GM19193 (cell line): ENCODE data around the gene MDK.
A peak's percentile ranks its signal among the peaks of the same experiment; 100 is the strongest.

Experiments used
- POLR2A ChIP-seq: IDR thresholded peaks from 4 replicates; pipeline ENCODE4 v1.6.1; 2011; ENCODE audit not compliant: insufficient read depth, insufficient read length; ENCODE audit errors: extremely low read depth

The MDK gene

DNA sequence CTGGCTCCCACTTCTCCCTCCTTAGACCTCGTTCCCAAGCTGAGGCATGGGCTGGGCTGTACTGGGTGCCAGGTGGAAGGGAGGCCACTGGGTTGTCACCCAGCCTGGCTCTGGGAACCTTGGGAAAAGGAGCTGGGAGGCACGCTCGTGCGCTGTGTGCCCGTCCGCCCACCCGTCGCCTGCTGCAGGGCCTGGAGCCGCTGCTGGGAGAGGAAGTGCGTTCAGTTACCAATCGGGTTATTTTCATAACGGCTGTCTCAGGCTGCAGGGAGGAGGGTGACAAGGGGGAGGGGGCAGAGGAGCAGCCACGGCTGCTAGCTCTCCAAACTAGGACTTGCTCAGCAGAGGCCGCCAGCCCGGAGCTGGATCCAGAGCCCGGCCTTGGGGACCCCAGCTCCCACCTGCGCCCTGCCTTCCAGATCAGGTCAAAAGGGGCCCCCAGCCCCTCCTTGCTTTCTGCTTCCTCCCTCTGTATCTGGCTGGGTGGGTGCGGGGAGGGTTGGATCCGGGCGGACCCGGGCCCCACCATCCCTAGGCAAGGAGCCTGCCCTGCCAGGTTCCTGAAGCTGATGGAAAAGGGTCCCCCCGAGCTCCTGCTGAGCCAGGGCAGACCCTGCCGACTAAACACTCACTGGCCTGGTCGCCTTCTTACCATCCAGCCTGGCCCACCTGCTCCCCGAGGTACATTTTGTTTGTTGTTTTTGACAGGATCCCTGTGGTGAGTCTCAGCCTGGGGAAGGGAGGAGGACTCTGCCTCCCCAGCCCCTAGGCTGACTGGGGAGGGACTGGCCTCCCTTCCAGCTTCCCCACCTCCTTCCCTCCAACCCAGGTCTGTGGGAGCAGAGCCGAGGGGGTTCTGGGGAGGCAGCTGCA is 19.9 kb upstream of the MDK start:
- peak; percentile 67 for TF ChIP-seq POLR2A

DNA sequence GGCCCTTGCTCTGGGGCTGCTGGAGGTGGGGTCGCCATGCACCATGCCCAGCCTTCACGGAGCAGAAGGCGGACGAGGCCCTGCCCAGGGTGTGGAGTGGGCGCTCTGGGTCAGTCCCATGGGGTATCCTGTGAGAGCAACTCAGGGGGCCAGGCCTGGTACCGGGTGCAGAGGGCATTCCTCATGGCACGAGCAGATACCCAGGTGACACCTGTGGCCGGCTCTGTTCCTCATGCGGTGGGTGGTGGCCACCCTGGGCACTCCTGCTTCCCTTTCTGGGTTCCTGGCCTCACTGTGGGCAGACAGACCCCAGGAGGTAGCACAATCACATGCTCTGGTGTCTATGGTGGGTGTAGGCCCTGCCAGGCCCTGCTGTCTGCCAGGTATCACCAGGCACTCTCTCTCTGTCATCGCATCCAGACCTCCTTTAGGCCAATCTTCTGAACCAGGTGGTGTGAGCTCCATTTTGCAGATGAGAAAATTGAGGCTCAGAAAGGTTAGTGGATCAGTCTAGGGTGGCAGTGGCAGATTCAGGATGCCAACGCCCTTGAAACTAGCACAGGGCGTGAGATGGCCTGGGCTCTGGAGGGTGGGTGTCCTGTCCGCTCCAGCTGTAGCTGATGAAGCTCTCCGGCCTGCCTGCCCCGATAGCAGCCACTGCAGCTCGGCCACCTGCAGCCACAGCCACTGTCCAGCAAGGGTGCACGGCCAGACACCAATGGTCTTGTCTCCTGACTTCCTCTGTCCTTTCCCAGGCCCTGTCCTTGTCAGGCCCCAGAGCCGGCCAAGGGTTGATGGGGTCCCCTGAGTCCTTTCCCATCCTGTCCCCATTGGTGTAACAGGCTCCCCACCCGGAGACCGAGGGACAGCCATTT is 19.1 kb upstream of the MDK start:
- no peak for TF ChIP-seq POLR2A

GRCh38 chr11:46363031-46363407 is 18.4 kb upstream of the MDK start:
- no peak for TF ChIP-seq POLR2A

DNA sequence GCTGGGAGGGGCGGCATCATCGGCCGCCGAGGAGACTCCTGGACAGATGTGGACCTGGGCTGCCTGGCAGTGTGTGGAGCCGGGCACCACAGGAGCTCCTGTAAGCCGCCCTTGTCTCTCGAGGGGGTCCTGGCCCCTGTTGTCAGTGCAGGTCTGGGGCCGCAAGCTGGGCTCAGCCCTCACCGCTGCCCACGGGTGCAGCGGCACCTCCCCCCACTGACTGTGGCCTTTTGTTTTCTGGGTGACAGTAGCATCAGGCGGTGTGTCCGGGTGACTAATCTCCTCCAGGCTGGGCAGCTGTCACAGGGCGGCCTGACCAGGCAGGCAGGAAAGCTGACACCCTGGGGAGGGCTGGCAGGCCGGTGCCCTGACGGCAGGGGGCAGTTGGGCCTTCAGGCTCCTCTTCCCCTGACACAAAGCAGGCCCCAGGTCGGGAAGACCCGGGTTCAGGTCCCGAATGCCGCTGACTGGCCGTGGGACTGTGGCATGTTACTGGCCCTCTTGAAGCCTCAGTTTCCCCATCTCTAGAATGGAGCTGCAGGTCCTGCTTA is 17.9 kb upstream of the MDK start:
- TF ChIP-seq POLR2A, result no peak

- no peak for TF ChIP-seq POLR2A
Observed at GRCh38 chr11:46364056-46364455, 17.4 kb upstream of the MDK start.

DNA sequence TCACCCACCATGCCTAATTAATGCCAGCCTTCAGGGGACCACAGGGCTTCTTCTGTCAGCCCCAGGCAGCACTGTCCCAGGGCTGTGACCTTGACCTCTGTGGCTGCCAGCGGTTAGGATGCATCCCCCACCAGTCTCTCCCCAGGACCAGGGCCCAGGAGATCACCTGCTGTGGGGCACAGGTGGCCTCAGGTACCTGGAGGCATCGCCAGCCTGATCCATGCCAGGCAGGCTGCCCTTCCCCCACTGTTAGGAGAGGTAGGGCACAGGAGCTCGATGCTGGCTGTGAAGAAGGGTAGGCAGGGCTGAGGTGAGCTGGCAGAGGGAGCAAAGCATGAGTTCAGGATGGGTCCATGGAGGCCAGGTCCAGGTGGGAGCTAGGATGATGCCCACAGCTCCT is 16.7 kb upstream of the MDK start:
- no peak for TF ChIP-seq POLR2A

GRCh38 chr11:46366260-46366659 is 15.2 kb upstream of the MDK start:
- TF ChIP-seq POLR2A, result no peak

GRCh38 chr11:46366661-46367161 is 14.8 kb upstream of the MDK start:
- no peak for TF ChIP-seq POLR2A

DNA sequence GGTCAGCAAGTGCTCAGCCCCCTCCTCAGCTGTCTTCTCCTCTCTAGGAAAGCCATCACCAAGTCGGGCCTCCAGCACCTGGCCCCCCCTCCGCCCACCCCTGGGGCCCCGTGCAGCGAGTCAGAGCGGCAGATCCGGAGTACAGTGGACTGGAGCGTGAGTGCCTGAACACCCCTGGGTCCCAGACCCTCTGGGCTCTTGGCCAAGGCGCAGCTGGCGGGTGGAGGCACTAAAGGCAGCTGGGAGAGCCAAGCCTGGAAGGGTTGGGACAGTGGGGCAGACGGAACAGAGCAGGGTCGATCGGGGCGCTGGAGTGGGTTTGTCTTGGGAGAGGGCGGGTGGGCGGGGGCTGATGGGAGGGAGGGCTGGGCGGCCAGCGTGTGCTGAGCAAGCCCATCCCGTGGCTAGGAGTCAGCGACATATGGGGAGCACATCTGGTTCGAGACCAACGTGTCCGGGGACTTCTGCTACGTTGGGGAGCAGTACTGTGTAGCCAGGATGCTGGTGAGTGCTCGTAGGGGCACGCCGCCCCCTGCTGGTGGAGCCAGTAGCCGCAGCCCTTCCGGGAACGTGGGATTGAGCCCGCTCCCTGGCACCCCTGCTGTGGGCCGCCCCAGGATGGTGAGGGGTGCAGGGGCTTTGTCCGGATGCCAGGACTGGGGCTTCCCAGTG is 14.1 kb upstream of the MDK start:
- TF ChIP-seq POLR2A, result no peak

- no peak for TF ChIP-seq POLR2A
Observed at GRCh38 chr11:46367916-46368267, 13.6 kb upstream of the MDK start.

GRCh38 chr11:46369458-46370152 is 11.9 kb upstream of the MDK start:
- TF ChIP-seq POLR2A, result peak; percentile 13

GRCh38 chr11:46370253-46370652 is 11.2 kb upstream of the MDK start:
- TF ChIP-seq POLR2A, result no peak

DNA sequence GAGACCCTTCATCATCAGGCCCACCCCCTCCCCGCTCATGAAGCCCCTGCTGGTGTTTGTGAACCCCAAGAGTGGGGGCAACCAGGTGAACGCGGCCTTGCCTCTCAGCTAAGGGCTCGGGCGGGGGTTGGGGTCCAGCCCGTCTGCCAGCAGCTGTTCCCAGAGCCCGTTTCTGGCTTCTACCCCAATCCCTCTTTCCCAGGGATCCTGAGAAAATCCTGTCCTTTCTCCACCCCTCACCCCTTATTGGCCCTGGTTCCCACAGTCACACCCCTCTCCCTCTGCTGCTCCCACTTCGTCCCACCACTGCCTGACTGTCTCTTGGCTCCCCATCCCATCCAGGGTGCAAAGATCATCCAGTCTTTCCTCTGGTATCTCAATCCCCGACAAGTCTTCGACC is 9.4 kb upstream of the MDK start:
- TF ChIP-seq POLR2A, result no peak
